ENCODE data around the gene SLC4A5.

SLC4A5 gene

DNA sequence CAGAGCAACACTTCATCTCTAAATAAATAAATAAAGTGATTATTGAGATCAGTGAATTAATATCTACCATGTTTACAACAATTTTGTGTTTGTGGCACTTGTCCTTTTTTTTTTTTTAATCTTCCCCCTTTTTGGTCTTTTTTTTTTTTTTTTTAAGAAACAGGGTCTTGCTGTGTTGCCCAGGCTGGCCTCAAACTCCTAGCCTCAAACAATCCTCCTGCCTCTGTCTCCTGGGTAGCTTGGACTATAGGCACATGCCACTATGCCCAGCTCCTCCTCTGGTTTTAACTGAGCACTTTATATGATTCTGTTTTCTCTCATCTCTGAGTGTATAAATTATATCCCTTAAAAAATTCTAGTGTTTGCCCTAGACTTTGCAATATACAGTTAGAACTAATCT lies 30.3 kb downstream of the SLC4A5 start:
- DNase-seq = no peak

DNA sequence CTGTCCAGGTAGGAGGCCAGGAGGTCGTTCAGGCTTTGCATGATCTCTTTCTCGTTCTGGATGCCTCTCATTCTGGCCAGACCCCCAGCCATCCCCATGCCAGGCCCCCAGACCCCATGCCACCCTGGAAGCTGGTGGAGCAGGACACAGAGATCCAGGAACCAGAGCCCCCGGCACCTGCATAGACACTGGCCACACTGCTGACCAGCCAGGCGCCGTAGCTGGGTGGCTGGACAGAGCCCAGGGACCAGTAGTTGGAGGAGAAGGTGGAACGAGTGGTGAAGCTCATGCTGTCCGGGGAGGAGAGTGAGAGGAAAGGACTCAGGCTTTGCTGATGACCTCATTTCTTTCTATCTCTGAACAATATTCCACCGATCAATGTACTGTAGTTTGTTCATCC lies 35.5 kb downstream of the SLC4A5 start:
- DNase-seq = no peak

DNA sequence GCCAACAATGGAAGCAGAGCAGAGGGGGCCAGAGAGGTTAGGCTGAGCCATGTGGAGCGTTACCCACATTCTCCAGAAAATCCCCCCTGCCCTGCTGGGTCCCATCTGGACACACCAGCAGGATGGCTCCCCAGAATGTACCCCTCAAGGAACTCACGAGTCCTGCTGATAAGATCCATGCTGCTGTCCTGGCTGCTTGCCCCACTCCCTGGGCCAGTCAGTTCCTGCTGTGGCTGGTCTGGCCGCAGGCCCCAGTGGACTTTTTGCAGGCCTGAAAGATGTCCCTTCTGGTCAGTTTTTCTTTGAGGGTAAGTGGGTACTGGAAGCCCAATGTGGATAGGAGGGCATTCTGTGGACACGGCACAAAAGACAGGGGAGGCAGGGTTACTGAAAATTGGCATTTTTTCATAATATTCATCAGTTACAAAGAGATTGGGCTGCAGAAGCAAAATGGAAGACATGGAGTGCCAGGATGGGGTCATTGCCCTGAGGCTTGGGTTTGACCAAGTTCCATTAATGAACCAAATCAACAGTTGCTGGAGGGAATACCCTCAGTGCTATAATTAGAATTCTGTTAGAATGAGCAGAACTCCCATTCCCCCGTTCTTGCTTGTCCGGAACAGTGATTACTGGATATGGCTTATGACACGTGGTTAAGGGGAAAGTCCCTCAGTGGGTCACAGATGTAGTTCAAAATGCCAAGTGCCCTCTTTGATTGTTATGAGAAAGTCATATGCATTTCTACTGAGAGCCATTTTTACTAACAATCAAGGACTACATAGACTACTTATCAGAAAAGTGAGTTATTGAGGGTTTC lies 38.7 kb downstream of the SLC4A5 start:
- no peak for DNase-seq

DNA sequence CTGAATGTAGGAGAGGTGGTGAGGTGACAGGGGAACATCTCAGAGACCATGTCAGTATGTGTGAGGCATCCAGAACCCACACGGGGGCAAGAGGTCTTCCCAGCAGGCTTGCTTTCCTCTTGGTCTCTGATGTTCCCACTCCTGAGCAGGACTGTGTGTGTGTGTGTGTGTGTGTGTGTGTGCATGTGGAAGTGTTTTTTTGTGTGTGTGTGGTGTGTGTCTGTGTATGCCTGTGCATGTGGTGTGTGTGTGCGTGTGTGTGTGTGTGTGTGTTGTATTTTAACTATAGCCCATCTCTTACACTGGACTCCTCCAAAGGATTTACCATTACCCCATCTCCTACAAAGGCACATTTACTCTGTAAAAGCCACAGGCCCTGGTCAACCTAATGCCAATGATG lies 40.4 kb downstream of the SLC4A5 start:
- no peak for DNase-seq

DNA sequence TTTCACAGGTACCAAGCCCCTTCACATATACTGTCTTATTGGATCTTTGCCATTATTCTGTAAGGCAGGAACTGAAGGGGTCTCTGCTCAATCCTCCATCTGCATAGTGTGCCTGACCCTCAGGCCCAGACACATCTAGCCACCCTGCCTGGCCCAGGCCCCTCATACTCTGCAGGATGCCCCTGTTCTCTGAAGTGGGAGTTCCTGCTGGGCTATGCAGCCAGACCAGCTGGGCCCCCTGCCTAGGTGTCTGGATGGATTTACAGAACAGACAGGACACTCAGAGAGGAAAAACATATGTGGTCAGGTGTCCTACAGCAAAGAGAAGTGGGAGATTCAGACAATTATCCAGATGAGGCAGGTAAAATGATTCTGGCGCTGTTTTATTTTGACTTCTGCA lies 42.0 kb downstream of the SLC4A5 start:
- DNase-seq = no peak

DNA sequence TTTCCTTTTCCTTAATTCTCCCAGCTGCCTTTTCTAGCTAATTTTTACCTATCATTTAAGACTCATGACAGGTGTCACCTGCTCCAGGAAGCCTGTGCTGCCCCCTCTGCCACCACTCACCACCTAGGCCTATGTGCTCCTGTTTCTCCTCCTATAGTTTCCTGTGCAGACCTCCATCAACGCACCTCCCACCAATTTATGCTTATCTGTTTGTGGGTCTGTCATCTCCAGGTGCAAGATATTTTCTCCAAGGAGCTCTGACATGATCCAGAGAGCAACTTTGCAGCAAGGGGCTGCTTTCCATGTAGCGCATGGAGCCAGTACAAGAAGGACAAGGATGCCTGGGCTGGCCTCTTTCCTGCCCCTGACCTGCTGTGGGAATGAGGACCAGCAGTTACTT lies 42.7 kb downstream of the SLC4A5 start:
- no peak for DNase-seq

DNA sequence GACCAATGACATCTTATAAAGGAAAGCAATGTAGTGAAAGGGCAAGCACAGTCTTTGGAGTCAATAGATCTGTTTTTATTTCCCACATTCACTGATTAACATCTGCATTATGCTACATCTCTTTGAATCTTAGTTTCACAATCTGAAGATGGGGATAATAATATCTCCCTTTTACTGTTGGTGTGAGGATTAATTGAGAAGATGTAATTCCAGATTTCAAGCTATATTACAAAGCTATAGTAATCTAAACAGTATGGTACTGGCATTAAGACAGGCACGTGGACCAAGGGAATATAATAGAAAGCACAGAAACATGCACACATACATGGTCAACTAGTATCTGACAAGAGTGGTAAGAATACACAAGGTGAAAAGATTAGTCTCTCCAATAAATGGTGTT lies 45.3 kb downstream of the SLC4A5 start:
- no peak for DNase-seq

DNA sequence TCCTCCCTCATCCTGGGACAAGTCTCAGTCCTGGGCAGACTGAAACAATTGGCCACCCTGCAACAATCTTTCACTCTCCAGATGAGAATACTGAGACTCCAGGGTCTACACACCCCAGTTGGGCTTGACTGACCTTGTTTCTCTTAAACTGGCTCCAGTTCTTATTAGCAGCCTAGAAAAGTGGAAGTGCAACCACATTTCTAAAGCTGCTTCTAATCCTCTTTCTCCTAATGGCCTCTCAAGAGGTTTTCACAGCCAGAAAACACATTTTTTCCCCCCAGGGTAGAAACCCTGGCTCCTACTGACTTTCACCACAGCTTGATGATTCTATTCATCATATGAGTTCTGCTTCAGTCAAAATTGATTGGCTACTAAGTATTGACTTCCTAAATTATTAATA lies 45.8 kb downstream of the SLC4A5 start:
- DNase-seq = no peak

DNA sequence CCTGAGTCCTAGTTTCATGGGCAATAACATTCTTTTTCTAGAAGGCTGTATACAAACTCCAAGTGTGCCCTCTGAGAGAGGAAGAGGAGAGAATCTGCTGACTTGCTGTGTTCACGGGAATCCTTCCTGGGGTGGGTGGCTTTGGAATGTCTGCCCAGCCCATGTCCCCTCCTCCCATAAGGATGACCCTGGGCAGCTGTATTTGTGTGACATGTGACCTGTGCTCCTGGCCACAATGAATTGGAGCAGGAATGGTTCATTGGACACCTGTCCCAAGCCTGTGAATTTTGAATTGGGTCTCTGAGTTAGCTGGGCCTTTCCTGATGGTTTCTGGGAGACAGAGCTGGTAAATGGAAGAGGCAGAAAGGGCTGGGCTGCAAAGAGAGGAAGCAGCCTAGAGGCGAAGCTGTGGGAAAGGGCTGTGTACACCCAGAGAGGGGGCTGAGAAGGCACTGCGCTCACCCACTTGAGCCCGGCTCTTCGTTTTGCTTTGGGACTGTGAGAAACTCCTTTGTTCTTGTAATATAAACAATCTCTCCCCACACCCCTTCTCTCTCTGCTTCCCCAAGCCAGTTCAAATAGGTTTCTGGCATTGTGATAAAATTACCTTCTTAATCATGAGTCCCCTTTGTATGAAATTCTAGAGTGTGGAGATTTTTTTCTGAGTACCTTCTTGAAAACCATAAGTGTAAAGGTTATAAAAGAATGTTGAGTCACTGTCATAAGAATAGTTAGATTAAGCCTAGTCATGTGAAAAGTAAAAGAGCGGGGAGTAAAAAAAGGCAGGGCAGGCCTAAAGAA lies 49.8 kb downstream of the SLC4A5 start:
- DNase-seq = no peak

DNA sequence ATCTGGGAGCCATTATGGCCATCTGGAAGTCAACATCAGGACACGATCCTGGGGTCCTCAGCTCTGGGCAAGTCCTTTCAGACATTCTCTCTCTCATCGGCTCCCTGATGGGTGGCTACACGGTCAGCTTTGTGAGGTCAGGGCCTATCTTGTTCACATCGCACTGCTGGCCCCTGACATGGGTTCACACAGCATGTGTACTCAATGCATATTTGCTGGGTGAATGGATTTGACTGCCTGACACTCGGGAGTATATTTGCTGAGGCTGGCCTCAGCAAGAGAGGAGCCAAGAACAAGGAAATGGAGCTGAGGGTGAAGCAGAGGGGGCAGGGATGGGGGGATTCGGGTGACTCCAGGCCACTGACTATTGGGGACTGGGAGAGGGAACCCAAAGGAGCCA lies 50.5 kb downstream of the SLC4A5 start:
- no peak for DNase-seq

DNA sequence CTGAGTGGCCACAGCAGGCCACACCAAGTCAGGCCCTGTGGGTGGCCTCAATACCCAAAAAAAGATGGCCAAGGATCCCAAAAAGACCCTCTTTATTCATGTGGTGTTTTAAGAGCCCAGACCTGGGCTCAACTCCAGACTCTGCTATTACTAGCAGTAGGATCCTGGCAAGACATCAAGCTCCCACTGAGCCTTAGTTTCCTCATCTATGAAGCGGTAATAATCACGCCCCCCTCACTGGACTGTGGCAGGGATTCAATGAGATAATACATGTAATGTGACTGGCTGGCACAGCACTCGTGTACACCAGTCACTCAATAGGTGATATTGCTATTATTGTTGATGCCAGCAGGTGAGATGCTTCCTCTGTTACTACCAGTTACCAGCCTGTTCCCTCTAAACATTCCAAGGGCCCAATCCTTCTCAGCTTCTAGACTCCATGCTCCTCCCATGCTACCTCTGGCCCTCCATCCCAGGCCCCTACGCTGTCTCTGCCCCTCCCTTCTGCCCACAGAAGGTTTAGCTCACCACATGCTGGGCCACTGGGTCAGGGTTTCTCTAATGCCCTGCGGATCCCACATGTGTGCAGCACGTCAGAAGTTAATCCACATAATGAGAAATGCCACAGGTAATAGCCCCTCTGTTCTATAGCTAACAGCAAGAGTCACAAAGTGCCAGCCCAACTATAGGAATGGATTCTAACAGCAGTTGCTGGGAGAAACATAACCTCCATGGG lies 51.2 kb downstream of the SLC4A5 start:
- no peak for DNase-seq

DNA sequence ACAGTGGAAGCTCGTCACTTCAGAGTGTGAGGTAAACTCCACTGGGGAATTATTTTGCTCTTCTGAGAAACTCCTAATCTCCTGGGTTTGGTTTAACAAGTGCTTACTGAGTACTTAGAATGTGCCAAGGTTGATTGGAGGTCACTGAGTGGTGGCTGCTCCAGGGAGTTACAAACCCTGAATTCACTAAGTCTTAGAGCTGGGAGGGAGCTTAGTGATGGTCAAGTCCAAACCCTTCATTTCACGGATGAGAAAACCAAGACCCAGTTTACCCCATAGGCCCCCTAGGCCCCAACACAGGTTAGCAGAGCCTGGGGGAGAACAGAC lies 52.0 kb downstream of the SLC4A5 start:
- DNase-seq = no peak

DNA sequence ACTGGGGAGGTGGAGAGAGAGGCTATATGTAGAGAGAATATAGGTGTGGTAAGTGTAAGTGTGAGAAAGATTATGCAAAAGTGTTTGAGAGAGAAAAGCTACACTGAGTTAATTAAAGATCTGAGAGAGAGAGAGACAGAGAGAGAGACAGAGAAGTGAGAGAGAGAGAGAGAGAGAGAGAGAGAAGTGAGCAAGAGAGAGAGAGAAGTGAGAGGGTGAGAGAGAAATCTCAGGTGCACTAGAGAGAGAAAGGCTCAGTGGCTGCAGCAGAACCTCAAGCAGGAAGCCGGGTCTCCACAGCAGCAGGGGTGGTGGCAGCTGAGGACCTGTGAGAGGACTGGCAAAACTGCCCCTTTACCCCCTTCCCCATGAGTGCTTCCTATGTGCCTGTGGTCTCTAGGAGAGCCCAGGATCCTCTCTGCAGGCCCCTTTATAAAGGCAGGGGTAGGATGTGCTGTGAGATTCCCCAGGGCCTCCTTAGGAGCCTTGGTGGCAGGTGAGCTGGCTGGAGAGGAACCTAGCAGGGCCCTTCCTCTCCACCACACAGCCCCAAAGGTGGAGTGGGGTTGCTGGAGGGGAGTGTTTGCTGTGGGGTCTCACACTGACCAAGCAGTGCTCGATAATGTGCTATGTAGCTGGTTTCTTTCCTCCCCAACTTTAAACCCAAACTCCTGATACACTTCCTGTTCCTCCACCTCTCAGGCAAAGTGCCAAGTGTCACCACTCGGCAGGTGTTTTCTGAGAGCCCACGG lies 52.6 kb downstream of the SLC4A5 start:
- DNase-seq = peak; percentile 23 to 30

DNA sequence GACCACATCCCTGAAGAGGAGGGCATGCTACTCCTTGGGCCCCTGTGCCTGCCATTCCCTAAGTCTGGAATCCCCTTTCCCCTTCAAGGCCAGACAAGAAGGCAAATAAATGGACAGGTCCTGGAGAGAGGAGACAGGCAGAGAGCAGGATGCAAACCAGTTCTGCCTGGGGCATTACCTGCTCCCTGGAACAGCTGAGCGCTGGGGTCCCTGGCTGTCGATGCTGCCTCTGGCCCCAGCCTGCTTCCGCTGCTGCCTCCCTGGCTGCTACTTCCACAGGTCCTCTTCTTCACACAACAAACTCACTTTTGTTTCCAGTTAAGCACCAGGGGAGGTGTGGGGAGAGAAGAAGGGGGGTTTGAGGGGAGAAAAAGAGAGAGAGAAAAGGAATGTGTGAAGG lies 53.1 kb downstream of the SLC4A5 start:
- no peak for DNase-seq

DNA sequence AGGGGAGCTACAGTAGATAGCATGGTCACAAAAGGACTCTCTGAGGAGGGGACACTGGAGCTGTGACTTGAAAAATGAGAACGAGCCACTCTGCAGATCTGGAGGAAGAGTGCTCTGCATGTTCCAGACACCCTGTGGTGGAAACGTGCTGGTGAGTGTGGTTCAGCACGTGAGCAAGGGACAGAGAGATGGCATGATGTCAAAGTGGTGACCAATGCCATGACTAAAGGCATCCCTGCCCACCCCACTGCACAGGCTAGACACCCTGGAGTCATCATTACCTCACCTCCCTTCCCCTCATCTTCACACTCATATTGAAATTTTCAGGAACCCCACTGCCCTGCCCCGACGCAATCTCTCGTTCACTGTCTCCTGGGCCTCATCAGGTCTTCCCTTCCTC lies 56.5 kb downstream of the SLC4A5 start:
- no peak for DNase-seq

DNA sequence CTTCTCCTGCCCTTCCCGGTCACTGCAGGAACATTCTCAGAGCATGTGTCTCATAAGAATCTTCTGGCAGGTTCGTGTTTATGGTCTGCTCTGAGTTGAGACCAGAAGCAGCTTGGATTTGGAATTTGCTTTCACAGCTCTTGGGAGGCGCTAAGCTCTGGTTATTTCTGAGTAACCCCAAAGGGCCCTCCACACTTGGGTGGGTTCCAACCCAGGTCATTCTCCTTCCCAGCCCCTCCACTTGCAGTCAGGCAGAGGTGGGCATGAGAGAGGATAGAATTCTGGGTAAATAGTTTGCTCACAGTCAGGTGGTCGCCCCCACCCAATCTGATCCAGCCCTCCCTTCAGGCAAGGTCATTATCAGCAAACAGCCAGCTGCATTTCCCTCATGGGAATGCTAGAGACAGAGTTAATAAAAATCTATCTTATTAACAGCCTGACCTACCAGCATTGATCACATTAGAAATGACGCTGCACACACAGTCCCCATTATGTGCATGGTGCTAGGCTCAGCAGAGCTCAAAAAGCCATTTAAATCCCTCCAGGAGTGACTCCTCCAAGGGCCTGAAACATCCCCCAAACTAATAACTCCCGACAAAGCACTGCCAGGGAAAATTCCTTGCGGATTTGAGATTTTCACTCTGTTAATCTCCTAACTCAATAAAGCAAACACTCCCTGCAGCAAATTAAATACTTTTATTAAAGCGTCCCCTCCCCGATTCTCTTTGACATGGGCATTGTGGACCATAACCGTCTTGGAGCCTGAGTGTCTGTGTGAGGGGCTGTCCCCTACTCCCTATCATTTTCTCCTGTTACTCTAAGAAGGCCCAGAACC lies 61.9 kb downstream of the SLC4A5 start:
- DNase-seq = no peak

DNA sequence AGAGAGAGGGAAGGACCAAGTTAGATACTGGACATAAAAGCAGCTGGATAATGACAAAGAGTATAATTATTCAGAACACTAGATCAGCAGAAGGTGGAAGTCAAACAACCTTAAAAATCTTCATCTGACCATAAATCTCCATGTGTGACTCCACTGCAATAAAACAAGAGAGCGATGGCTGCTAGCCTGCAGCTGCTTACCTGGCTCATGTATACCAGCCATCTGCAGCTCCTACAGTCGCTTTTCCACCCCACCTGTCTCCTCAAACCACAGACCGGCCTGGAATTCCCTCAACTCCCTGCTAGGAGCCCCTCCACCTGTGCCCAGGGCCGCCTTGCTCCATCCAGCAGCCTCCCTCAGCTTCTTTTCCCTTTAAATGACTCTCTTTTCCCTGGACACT lies 64.5 kb downstream of the SLC4A5 start:
- no peak for DNase-seq

DNA sequence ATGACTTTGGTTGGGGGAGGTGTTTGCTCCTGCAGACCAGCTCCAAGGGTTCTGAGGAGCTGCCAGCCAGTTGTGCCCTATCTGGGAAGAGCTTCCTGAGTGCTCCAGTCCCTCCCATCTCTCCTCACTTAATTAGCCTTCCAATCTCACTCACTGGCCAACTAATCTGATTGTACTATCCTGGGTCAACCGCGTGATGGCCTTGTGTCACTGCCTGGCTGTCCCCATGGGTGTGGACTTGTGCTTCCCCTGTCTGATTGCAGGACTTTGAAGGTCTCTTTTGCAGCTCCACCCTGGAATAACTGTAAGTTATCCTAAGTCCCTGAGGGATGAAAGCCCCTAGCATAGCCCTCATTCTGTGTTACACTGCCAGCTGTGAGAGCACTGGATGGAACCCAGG lies 65.0 kb downstream of the SLC4A5 start:
- DNase-seq = no peak

DNA sequence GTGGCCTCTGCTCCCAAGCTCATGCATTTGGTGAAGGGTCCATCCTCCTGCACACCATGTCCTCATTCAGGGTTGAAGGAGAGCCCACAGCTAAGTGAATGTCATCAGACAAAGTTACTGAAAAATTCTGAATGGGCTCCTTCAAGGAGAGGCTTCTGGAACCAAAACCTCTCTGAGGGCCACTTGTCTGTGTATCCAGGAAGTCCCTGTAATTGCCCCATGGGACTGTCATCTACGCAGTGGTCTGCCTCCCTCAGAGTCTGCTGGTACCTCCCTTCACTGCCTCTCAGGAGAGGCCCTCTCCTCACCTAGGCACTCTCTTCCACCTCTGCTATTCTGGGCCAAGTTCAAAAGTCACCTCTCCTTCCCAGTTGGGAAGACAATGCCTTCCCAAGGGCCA lies 68.0 kb downstream of the SLC4A5 start:
- DNase-seq = no peak

DNA sequence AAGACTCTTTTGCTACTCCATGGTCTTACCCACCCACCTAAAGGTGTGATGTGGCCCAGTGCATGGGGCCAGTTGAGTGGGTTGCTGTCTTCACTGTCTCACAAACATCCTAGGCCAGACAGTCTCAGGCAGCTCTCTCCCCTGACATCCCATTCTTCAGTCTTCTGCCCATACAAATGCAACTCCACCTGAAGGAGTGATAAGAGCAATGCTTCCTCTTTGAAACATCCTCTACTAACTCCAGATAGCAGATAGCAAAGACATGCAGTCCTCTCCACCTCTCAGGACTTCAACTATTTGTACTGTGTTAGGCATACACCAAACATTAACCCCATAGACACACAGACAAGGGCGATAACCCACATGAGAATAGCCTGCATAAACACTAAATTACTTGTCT lies 73.5 kb downstream of the SLC4A5 start:
- DNase-seq = no peak

DNA sequence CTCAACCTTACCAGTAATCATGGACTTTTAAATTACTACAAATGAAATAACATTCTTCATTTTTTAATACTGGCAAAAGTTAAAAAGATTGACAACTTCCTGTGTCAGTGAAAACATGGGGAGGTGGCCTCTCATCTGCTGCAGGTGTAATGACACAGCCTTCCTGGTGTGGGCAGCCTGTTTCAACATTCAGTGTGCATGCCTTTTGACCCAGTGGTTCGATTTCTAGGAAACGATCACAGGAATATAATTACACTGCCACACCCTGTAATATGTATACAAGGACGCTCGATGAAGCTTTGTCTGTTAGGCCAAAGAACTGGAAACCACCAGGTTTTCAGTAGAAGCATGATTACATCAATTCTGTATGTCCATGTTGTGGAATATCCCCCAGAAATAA lies 76.1 kb downstream of the SLC4A5 start:
- DNase-seq = peak; percentile 46 to 50

DNA sequence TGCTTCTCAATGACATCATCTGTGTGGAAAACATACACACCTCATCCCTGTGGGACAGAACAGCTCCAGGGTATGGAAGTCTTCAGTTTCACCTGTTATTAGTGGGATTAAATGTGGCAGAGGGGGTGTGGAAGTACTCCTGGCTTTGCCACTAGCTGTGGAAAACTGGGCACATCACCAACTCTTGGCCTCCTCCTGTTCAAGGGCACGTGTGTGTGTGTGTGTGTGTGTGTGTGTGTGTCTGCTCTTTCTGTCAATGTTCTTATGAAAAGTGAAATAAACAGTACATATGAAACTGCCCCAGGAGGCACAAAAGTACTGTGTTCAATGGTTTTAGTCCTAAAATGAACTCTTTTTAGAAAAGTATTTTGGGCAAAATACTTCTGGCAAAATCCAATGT lies 78.9 kb downstream of the SLC4A5 start:
- no peak for DNase-seq

Data from activated CD4-positive, alpha-beta T cell treated with anti-CD3 and anti-CD28 coated beads for 4 hours (primary cell).